ENCODE measurements around the gene VSTM4. TPM values are rescaled to one million over a fixed set of nuclear protein-coding genes. Genes with fewer than 3 reads are reported as not detected.

The VSTM4 gene
- total RNA-seq: 0.27 and 1.1 TPM in 2 replicates

GRCh38 chr10:49115015-49115795, at the start of gene VSTM4:
TSS of gene VSTM4 (minus strand) at chr10:49115522. CDS start at chr10:49115485, 37 bp downstream.

GRCh38 chr10:49133706-49134248, 18.5 kb upstream of the VSTM4 start, which contains the start of gene FAM170B:
TSS of gene FAM170B (minus strand) at chr10:49134021. CDS start at chr10:49133918, 103 bp downstream.

Small RNA genes within 50 kb of the gene (small RNA-seq; reads per million reads assigned to genes)
- not detected for gene MIR4294

Other genes with a start within 250 kb of the VSTM4 start
- gene LRRC18, start 175.7 kb downstream of the VSTM4 start, total RNA-seq: not detected in 2 replicates
- not detected in 2 replicates for gene FAM170B, start 18.5 kb upstream of the VSTM4 start, total RNA-seq
- gene TMEM273, start 72.9 kb upstream of the VSTM4 start, total RNA-seq: 4.7 and 4.8 TPM in 2 replicates
- not detected in 2 replicates for gene C10orf71, start 183.6 kb upstream of the VSTM4 start, total RNA-seq

Data from thoracic aorta endothelial cell (primary cell).